ENCODE results near the gene SLC35E4. TPM values are rescaled to one million over a fixed set of nuclear protein-coding genes. Genes with fewer than 3 reads are reported as not detected.

SLC35E4 gene
- total RNA-seq, 1 experiment from 2014 or later, result 5.3 TPM

- no peak for TF ChIP-seq ZNF532 (CRISPR knock-in tag; IDR thresholded peaks at IDR 0.05; ENCODE audit: borderline replicate concordance)
- TF ChIP-seq, protein P1, sequence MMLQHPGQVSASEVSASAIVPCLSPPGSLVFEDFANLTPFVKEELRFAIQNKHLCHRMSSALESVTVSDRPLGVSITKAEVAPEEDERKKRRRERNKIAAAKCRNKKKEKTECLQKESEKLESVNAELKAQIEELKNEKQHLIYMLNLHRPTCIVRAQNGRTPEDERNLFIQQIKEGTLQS (CRISPR knock-in tag; conservative IDR thresholded peaks at IDR 0.05), result no peak
Observed at GRCh38 chr22:30694640-30695350, 59.2 kb downstream of the SLC35E4 start, which contains the start of gene OSBP2 (continued).

DNA sequence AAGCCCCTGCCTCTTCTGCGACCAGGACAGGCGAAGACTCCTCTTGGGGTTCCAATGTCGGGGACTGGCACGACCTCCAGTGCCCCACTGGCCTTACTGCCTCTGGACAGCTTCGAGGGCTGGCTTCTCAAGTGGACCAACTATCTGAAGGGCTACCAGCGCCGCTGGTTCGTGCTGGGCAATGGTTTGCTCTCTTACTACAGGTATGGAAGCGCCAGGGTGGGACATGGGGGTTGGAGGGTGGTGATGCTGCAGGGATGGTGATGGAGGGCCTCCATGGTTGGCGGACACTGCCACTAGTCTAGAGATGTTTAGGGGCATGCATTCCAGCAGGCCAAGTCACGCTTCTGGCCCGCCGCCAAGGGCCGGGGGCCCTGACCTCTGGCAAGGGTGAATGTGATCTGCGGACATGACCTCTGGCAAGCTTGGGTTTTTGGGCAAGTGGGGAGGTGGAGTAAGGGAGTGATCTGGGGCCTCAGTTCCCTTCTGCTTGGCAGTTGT, 59.8 kb downstream of the SLC35E4 start:
- peak overlapping the region; percentile 65 for H3K4me3 Mint-ChIP-seq
- ChIA-PET CTCF (interaction anchor here (0.9 to 3.9 kb wide), 6 partner anchors 10 to 89 kb away, joined by 3 to 25 read pairs (median 4); partner anchors contain the start of gene SLC35E4), POLR2A (interaction anchor here (0.6 kb wide), 1 partner anchor 11 kb away, joined by 3 read pairs; no protein-coding TSS in a partner anchor)
- peaks cover 27% of the 10 kb centered on the region for H3K27me3 Mint-ChIP-seq (ENCODE audit: low read depth)
- TF ChIP-seq ESRRA (CRISPR knock-in tag; IDR thresholded peaks at IDR 0.05; ENCODE audit: borderline replicate concordance) (no peak), ERG (CRISPR knock-in tag; IDR thresholded peaks at IDR 0.05) (no peak), NR1H2 (CRISPR knock-in tag; IDR thresholded peaks at IDR 0.05) (no peak), FOXJ3 (CRISPR knock-in tag; IDR thresholded peaks at IDR 0.05; ENCODE audit: borderline replicate concordance) (no peak), ZNF219 (CRISPR knock-in tag; IDR thresholded peaks at IDR 0.05; ENCODE audit: borderline replicate concordance) (no peak), TEAD1 (CRISPR knock-in tag; IDR thresholded peaks at IDR 0.05) (no peak), JAZF1 (CRISPR knock-in tag; IDR thresholded peaks at IDR 0.05) (no peak), GRHL2 (CRISPR knock-in tag; IDR thresholded peaks at IDR 0.05; ENCODE audit: insufficient replicate concordance, severe bottlenecking) (no peak), CBFB (CRISPR knock-in tag; IDR thresholded peaks at IDR 0.05; ENCODE audit: low read depth) (no peak), NFE2L1 (CRISPR knock-in tag; IDR thresholded peaks at IDR 0.05) (no peak), ATF1 (CRISPR knock-in tag; IDR thresholded peaks at IDR 0.05) (no peak), ELF4 (CRISPR knock-in tag; IDR thresholded peaks at IDR 0.05; ENCODE audit: low read depth) (no peak), TP53 (CRISPR knock-in tag; IDR thresholded peaks at IDR 0.05) (no peak), ZNF232 (CRISPR knock-in tag; IDR thresholded peaks at IDR 0.05) (no peak)
- TF ChIP-seq, protein P2, sequence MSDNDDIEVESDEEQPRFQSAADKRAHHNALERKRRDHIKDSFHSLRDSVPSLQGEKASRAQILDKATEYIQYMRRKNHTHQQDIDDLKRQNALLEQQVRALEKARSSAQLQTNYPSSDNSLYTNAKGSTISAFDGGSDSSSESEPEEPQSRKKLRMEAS (CRISPR knock-in tag; IDR thresholded peaks at IDR 0.05), result no peak
- TF ChIP-seq, protein P3, sequence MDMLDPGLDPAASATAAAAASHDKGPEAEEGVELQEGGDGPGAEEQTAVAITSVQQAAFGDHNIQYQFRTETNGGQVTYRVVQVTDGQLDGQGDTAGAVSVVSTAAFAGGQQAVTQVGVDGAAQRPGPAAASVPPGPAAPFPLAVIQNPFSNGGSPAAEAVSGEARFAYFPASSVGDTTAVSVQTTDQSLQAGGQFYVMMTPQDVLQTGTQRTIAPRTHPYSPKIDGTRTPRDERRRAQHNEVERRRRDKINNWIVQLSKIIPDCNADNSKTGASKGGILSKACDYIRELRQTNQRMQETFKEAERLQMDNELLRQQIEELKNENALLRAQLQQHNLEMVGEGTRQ (CRISPR knock-in tag; IDR thresholded peaks at IDR 0.05), result no peak
- H3K27ac Mint-ChIP-seq, result no peak overlapping the region
- DNase-seq (ENCODE audit: low spot score), result no peak
- H3K9me3 Mint-ChIP-seq, result no peaks in the 10 kb centered on the region
- H3K36me3 Mint-ChIP-seq, result no peaks in the 10 kb centered on the region
- peaks cover 12% of the 10 kb centered on the region for H3K4me1 Mint-ChIP-seq
- no peak for ATAC-seq

All from WTC11 (cell line).